GM12873 (cell line): ENCODE results near the gene INSIG1.

Source experiments
- TF ChIP-seq, protein P1 (sequence below): IDR thresholded peaks from 2 replicates; pipeline ENCODE4 v1.5.1; 2012; ENCODE audit warnings: low read depth, mild to moderate bottlenecking, moderate library complexity, low read length, control low read depth; ENCODE audit not compliant: insufficient read depth; ENCODE audit errors: missing control alignments

Gene INSIG1

DNA sequence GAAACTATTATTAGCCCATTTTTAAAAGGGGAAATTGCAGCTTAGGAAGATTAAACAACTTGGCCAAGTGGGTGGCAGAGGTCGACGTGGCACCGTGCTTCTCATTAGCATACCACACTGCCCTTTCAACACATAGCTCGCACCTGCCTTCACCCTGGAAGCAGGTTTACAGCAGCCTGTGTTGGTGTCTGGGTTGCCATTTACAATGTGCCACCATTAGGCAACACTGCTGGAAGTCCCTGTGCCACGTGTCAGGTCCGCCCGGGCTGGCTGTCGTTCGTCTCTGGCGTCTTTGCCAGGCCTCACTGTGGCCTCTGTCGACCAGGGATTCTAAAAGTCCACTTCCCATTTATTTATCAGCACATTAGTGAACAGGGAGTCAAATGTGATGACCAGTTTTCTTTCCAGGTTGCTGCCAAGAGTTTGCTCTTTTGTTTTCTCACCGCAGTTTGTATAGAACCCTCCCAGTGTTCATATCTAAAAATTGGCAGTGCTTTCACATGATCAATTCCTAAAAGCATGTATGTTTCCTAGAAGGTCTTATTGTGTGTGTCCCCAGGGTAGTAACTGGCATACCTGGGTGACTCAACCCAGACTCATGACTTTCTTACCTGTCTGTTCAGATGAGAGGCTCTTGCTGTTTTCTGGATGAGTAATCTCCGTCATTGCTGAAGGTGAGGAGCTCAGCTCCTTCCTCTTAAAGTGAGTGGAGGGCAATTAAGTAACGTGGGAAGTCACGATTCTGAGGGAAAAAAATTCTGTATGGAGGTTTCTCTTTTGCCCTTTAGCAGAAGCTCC is 9.2 kb downstream of the INSIG1 start:
- TF ChIP-seq, protein P1, sequence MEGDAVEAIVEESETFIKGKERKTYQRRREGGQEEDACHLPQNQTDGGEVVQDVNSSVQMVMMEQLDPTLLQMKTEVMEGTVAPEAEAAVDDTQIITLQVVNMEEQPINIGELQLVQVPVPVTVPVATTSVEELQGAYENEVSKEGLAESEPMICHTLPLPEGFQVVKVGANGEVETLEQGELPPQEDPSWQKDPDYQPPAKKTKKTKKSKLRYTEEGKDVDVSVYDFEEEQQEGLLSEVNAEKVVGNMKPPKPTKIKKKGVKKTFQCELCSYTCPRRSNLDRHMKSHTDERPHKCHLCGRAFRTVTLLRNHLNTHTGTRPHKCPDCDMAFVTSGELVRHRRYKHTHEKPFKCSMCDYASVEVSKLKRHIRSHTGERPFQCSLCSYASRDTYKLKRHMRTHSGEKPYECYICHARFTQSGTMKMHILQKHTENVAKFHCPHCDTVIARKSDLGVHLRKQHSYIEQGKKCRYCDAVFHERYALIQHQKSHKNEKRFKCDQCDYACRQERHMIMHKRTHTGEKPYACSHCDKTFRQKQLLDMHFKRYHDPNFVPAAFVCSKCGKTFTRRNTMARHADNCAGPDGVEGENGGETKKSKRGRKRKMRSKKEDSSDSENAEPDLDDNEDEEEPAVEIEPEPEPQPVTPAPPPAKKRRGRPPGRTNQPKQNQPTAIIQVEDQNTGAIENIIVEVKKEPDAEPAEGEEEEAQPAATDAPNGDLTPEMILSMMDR, result no peak

DNA sequence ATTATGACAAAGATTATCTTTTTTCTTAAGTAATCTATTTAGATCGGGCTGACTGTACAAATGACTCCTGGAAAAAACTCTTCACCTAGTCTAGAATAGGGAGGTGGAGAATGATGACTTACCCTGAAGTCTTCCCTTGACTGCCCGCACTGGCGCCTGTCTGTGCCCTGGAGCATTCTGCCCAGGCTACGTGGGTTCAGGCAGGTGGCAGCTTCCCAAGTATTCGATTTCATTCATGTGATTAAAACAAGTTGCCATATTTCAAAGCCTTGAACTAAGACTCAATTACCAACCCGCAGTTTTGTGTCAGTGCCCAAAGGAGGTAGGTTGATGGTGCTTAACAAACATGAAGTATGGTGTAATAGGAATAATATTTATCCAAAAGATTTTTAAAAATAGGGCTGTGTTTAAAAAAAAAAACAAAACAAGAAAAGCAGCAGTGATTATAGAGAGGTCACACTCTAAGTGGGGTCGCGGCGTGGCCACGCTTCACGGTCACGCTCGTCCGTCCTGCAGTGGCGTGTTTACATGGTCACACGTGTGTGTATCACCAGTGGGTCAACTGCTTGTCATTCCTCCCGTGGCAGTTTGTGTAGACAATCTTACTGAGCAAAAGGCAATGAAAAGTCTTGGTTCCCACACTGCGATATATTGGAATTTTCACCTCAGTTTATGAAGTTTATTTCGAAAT is 10.8 kb downstream of the INSIG1 start:
- TF ChIP-seq, protein P1, result no peak

DNA sequence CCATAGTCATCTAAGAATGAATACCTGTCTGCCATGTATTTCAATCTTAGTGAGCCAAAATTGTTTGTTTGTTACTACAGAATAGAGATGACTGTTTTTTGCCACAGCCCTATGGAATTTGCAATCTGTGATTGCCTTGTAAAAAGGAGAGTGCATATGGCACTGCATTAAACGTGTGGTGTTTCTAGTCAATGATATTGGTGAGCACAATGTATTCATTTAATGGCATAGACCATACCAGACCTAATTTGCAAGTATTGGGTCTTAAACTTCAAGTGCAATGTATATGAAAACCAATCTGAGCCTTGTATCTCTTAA is 11.3 kb downstream of the INSIG1 start:
- TF ChIP-seq, protein P1, result no peak

DNA sequence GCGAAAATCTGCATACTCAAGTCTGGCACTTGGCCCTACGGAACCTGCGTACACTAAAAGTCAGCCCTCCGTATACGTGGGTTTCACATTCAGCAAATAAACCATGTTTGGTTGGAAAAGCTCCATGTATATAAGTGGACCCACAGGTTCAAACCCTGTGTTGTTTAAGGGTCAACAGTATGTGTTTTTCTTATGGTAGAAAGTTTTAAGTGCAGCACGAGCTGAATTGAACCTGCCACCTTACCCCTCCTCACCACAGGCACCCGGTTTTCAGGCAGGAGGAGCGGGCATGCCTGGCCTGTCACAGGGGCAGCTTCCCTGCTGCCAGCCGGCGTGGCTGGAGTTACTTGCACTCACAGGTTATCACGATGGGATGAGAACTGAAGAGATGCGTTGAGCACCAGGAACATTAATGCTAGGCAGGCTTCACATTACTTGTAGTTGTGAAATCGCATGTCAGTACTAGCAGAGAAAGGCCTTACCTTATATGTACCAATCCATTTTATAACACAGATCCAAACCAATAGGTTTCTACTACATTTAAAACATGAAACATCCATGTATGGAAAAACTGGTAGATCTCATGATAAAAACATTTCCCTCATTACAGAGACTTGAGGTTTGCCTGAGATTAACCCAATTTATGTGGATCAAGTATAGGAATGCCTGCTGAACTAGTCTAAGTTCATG is 12.9 kb downstream of the INSIG1 start:
- TF ChIP-seq, protein P1, result no peak

DNA sequence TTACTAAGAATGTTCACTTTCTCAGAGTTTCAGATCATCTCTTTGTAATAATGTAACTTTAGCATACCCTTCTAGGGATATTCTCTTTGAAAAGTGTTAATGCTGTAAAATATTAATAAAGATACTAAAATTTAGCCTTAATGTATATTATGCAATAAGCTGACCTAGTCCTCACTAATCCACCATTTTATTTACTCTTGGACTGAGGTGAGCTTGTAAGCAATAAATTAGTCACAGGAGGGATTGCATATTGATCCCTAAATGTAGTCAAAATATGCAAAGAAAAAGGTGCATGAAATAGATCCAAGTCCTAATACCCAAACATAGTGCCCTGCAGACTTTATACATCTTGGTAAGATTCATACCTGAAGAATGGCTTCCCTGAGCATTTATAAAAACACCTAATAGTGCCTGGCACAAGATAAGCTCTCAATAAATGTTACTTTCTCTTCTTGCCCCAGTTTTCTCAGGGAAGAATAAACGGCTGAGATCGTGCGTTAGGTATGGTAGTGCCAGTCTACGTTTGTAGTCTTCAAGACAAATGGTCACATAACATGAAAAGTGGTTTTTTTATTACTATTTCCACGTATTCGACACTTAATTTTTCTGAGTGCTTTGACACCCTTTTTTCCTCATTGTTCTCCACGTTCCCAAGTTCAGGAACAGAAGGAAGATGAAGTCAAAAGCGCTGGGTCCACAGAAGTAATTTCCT is 14.3 kb downstream of the INSIG1 start:
- TF ChIP-seq, protein P1, result no peak

DNA sequence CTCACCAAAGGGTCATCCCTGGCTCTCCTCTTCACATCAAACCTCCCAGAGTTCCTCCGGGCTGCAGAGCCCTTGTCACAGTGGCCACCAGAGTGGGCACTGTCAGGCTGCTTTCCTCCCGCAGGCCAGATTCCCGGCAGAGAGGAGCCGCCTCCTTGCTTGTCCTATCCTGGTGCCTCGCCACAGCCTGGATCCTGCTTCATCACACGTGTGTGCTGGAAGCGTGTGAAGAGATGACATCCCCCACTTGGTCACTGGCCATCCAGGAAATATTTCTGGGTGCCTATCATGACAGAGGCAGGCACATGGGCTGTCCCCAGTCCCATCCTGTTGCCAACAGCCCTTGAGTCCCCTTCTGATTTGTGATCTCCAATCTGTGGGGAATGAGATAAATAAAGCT is 15.0 kb downstream of the INSIG1 start:
- TF ChIP-seq, protein P1, result no peak

DNA sequence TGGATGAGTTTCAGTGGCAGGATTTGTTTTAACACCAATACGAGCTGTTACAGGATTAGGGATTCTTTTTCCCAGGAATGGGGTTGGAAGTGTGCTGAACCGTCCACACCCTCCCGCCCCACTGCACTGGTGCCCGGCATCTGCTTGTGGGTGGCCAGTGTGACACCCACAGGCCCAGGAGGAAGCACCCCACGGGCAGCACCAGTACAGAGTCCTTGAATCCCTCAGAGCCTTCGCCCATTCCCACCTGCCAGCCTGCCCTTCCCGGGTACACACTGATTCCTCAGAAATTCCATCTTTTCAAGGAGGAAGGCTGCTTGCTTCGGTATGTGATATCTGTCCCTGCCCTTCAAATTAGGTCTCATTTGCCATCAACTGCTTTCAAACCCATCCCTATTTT is 15.4 kb downstream of the INSIG1 start:
- TF ChIP-seq, protein P1, result no peak
